IMR-90 (cell line): Measurements from ENCODE around the gene MPC2. TPM values are rescaled to one million over a fixed set of nuclear protein-coding genes. Genes with fewer than 3 reads are reported as not detected.

Experiments
- ATAC-seq: fragments of 200-7000 bp; cut with Tn5 transposase; 2 replicates; pipeline ENCODE4 v1.9.1; 2020; ENCODE audit warnings: low read depth, mild to moderate bottlenecking, moderate library complexity
- BruUV-seq: library from RNA; stranded (reverse); fragments of 400-500 nt; replicated peaks from 2 replicates; lab custom pipeline; 2021; lab: Mats Ljungman, UMichigan
- CTCF ChIA-PET: fragments of 300-600 bp; formaldehyde crosslinking; extraction: SDS; loops from one replicate; lab custom pipeline; 2021; ENCODE audit warnings: antibody characterized with exemption; lab: Yijun Ruan, JAX
- POLR2A ChIA-PET: fragments of 300-600 bp; sonication (Branson Sonifier 250); formaldehyde crosslinking; loops from one replicate; lab custom pipeline; 2022; ENCODE audit warnings: antibody characterized with exemption; ENCODE audit not compliant: unreplicated experiment; lab: Charles Lee
- DNase-seq: peaks from one replicate; pipeline ENCODE4 v3.0.0; 2013
- H2AFZ ChIP-seq: replicated peaks from 2 replicates; pipeline ENCODE3; 2013; ENCODE audit warnings: low read length, mild to moderate bottlenecking; ENCODE audit not compliant: poor library complexity
- H2AK5ac ChIP-seq: 2 replicates; pipeline ENCODE4 v1.6.1; 2013; ENCODE audit warnings: low read depth, low read length, inconsistent platforms
- H2AK9ac ChIP-seq: replicated peaks from 2 replicates; pipeline ENCODE3; 2013; ENCODE audit warnings: mild to moderate bottlenecking, low read depth, low read length, moderate library complexity; ENCODE audit not compliant: poor library complexity
- H2BK120ac ChIP-seq: 2 replicates; pipeline ENCODE4 v1.6.1; 2013; ENCODE audit warnings: low read depth, low read length, inconsistent platforms
- H2BK15ac ChIP-seq: 3 replicates; pipeline ENCODE4 v1.6.1; 2013; ENCODE audit warnings: low read depth, low read length, inconsistent platforms
- H2BK20ac ChIP-seq: 2 replicates; pipeline ENCODE4 v1.6.1; 2013; ENCODE audit warnings: low read depth, mild to moderate bottlenecking, inconsistent platforms, low read length, moderate library complexity
- H2BK5ac ChIP-seq: 2 replicates; pipeline ENCODE4 v1.6.1; 2013; ENCODE audit warnings: mild to moderate bottlenecking, low read depth, low read length, inconsistent platforms; ENCODE audit not compliant: poor library complexity, severe bottlenecking
- H3K14ac ChIP-seq: replicated peaks from 2 replicates; pipeline ENCODE4 v1.6.1; 2013; ENCODE audit warnings: low read depth, low read length, inconsistent platforms
- H3K18ac ChIP-seq: 2 replicates; pipeline ENCODE4 v1.6.1; 2013; ENCODE audit warnings: low read depth, low read length, control low read depth
- H3K23ac ChIP-seq: 2 replicates; pipeline ENCODE4 v1.6.1; 2013; ENCODE audit warnings: low read depth, low read length, inconsistent platforms
- H3K27ac ChIP-seq: 2 replicates; pipeline ENCODE4 v1.5.1; 2013; ENCODE audit warnings: mild to moderate bottlenecking, control low read depth, low read length; ENCODE audit not compliant: insufficient read depth
- H3K27me3 ChIP-seq: 2 replicates; pipeline ENCODE4 v1.6.1; 2013; ENCODE audit warnings: low read length; ENCODE audit not compliant: control insufficient read depth, insufficient read depth
- H3K36me3 ChIP-seq: 2 replicates; pipeline ENCODE4 v1.6.1; 2013; ENCODE audit warnings: low read length, mixed read lengths; ENCODE audit not compliant: control insufficient read depth, insufficient read depth
- H3K4ac ChIP-seq: 2 replicates; pipeline ENCODE4 v1.6.1; 2013; ENCODE audit warnings: low read depth, low read length, inconsistent platforms
- H3K4me1 ChIP-seq: 2 replicates; pipeline ENCODE4 v1.6.1; 2013; ENCODE audit warnings: low read length, mixed read lengths; ENCODE audit not compliant: control insufficient read depth, insufficient read depth
- H3K4me2 ChIP-seq: 2 replicates; pipeline ENCODE4 v1.6.1; 2013; ENCODE audit warnings: low read depth, mild to moderate bottlenecking, control low read depth, low read length, moderate library complexity
- H3K4me3 ChIP-seq: 2 replicates; pipeline ENCODE4 v1.5.1; 2013; ENCODE audit warnings: low read depth, mild to moderate bottlenecking, control low read depth, low read length, moderate library complexity; ENCODE audit not compliant: insufficient read depth
- H3K56ac ChIP-seq: 2 replicates; pipeline ENCODE4 v1.6.1; 2013; ENCODE audit warnings: low read length, inconsistent platforms; ENCODE audit not compliant: insufficient read depth; ENCODE audit errors: extremely low read depth
- H3K79me1 ChIP-seq, 2 experiments: 2 replicates each; pipeline ENCODE4 v1.6.1; 2013; ENCODE audit warnings: low read length in 2 of 2, inconsistent platforms in 1 of 2, low read depth in 1 of 2
- H3K9ac ChIP-seq: 2 replicates; pipeline ENCODE4 v1.6.1; 2013; ENCODE audit warnings: low read depth, low read length, control low read depth
- H3K9me1 ChIP-seq: 2 replicates; pipeline ENCODE4 v1.6.1; 2013; ENCODE audit warnings: low read length, inconsistent platforms; ENCODE audit not compliant: insufficient read depth
- H3K9me3 ChIP-seq: 2 replicates; pipeline ENCODE4 v1.6.1; 2013; ENCODE audit warnings: low read length; ENCODE audit not compliant: control insufficient read depth, insufficient read depth
- H4K20me1 ChIP-seq: 2 replicates; pipeline ENCODE4 v1.6.1; 2013; ENCODE audit warnings: low read length, inconsistent platforms; ENCODE audit not compliant: insufficient read depth
- H4K5ac ChIP-seq: 2 replicates; pipeline ENCODE4 v1.6.1; 2013; ENCODE audit warnings: mild to moderate bottlenecking, low read depth, low read length, control low read depth
- H4K8ac ChIP-seq, 2 experiments: 2 replicates each; pipeline ENCODE4 v1.6.1; 2013; ENCODE audit warnings: low read depth in 2 of 2, low read length in 2 of 2, control low read depth in 1 of 2, inconsistent platforms in 1 of 2
- H4K91ac ChIP-seq: 2 replicates; pipeline ENCODE4 v1.6.1; 2013; ENCODE audit warnings: low read depth, low read length, inconsistent platforms; ENCODE audit not compliant: insufficient read depth
- CHD1 ChIP-seq: IDR thresholded peaks from 2 replicates; pipeline ENCODE4 v1.6.1; 2012; ENCODE audit warnings: low read depth, low read length, improper control_type of control experiment
- CTCF ChIP-seq: conservative IDR thresholded peaks from 2 replicates; pipeline ENCODE4 v1.5.1; 2012; ENCODE audit warnings: mild to moderate bottlenecking, low read depth, low read length, improper control_type of control experiment
- ELK1 ChIP-seq: fragments of 150-350 bp; IDR thresholded peaks from 2 replicates; pipeline ENCODE4 v1.6.1; 2016; ENCODE audit warnings: low read depth, mild to moderate bottlenecking, low read length, moderate library complexity, borderline replicate concordance
- FOS ChIP-seq: fragments of 150-350 bp; IDR thresholded peaks from 2 replicates; pipeline ENCODE4 v1.6.1; 2016; ENCODE audit warnings: low read depth, low read length
- MAFK ChIP-seq: IDR thresholded peaks from 2 replicates; pipeline ENCODE4 v1.6.1; 2012; ENCODE audit warnings: low read depth, low read length, improper control_type of control experiment
- MAZ ChIP-seq: IDR thresholded peaks from 2 replicates; pipeline ENCODE4 v1.6.1; 2012; ENCODE audit warnings: low read depth, mild to moderate bottlenecking, low read length, improper control_type of control experiment, moderate library complexity, borderline replicate concordance
- MXI1 ChIP-seq: IDR thresholded peaks from 2 replicates; pipeline ENCODE4 v1.6.1; 2012; ENCODE audit warnings: low read depth, mild to moderate bottlenecking, low read length, moderate library complexity, borderline replicate concordance
- NFE2L2 ChIP-seq: fragments of 150-350 bp; IDR thresholded peaks from 2 replicates; pipeline ENCODE4 v1.6.1; 2016; ENCODE audit warnings: low read depth, mild to moderate bottlenecking, low read length
- RAD21 ChIP-seq: IDR thresholded peaks from 2 replicates; pipeline ENCODE4 v1.6.1; 2012; ENCODE audit warnings: low read length, improper control_type of control experiment
- RFX5 ChIP-seq: IDR thresholded peaks from 2 replicates; pipeline ENCODE4 v1.8.0; 2012; ENCODE audit warnings: low read depth, mild to moderate bottlenecking, low read length, moderate library complexity
- SMC3 ChIP-seq: fragments of 150-350 bp; IDR thresholded peaks from 2 replicates; pipeline ENCODE4 v1.6.1; 2016; ENCODE audit warnings: low read depth, mild to moderate bottlenecking, antibody characterized with exemption, low read length, moderate library complexity
- WGBS, 2 experiments: methylation state at CpG; one replicate each; pipeline versions ENCODE4 v1.1.5 to v1.1.7; 2013; ENCODE audit warnings: missing lambda C conversion rate in 2 of 2; ENCODE audit not compliant: insufficient read length in 1 of 2; ENCODE audit errors: extremely low coverage in 2 of 2; 5-methylcytosine and 5-hydroxymethylcytosine counted together
- dilution Hi-C: fragments of 300-500 bp; cut with HindIII; formaldehyde crosslinking; loops from one replicate; pipeline ENCODE4 v1.14.3; 2018; ENCODE audit warnings: low sequenced_read_pairs; ENCODE audit not compliant: unreplicated experiment
- in situ Hi-C: fragments of 300-500 bp; cut with MboI; formaldehyde crosslinking; loops from 3 replicates; pipeline ENCODE4 v1.14.3; 2019; ENCODE audit warnings: low sequenced_read_pairs, inconsistent platforms, mixed read lengths
- intact Hi-C: fragments of 100-400 bp; cut with micrococcal nuclease; formaldehyde crosslinking; loops from 2 replicates; pipeline ENCODE4 v1.10.0; 2022
- polyA plus RNA-seq, 3 experiments: library from polyadenylated mRNA; depleted of rRNA; stranded (reverse); fragments of >200 nt; gene quantifications; 2 replicates each; pipeline ENCODE4 v1.2.3, GENCODE V29; 2012; ENCODE audit warnings: low replicate concordance in 1 of 3
- total RNA-seq: library from RNA; depleted of rRNA; stranded (reverse); fragments of >200 nt; gene quantifications from 2 replicates; pipeline ENCODE4 v1.2.3, GENCODE V29; 2012

MPC2 gene
- total and polyA plus RNA-seq, 2 of the 4 experiments (the other 2 are of a cell fraction) = 35.0 to 42.9 TPM

GRCh38 chr1:167915569-167915968 is 21.3 kb downstream of the MPC2 start:
- no peak overlapping the region for H3K23ac ChIP-seq
- H3K27ac ChIP-seq = no peak overlapping the region
- in situ Hi-C loops (no loop called here), intact Hi-C loops (no loop called here), dilution Hi-C loops (no loop called here)
- ChIA-PET POLR2A (no interaction called here), CTCF (no interaction called here)
- H3K4me3 ChIP-seq = no peak overlapping the region
- no peak overlapping the region for H3K4ac ChIP-seq
- H4K8ac ChIP-seq = no peak overlapping the region
- no peak overlapping the region for H2BK120ac ChIP-seq
- H2BK15ac ChIP-seq = no peak overlapping the region
- 0 out of 2 replicates have a peak, but pooled peaks cover 3% of the 10 kb centered on the region for H3K9me1 ChIP-seq
- H4K20me1 ChIP-seq = no peaks in the 10 kb centered on the region
- no peak overlapping the region for H2AK9ac ChIP-seq
- H3K36me3 ChIP-seq = peaks cover 8% of the 10 kb centered on the region
- H4K91ac ChIP-seq = no peak overlapping the region
- H2AK5ac ChIP-seq = no peak overlapping the region
- no peak overlapping the region for H3K9ac ChIP-seq
- H2AFZ ChIP-seq = no peak overlapping the region
- ATAC-seq (no peak), DNase-seq (no peak)
- no peaks in the 10 kb centered on the region for H3K27me3 ChIP-seq
- H3K79me1 ChIP-seq = peaks cover 3% of the 10 kb centered on the region in 2 experiments; a peak in 3 of 4 replicates
- BruUV-seq = no TSS peak
- no peak for TF ChIP-seq SMC3
- no peak for TF ChIP-seq MAZ
- no peak for TF ChIP-seq CTCF
- no peak for TF ChIP-seq CHD1
- no peak for TF ChIP-seq ELK1
- TF ChIP-seq NFE2L2 = no peak
- TF ChIP-seq RAD21 = no peak
- no peak for TF ChIP-seq FOS
- TF ChIP-seq MAFK = no peak
- no peak for TF ChIP-seq RFX5
- no peak for TF ChIP-seq MXI1
- H3K14ac ChIP-seq = no peak overlapping the region
- H3K18ac ChIP-seq = no peak overlapping the region
- no peak overlapping the region for H2BK5ac ChIP-seq
- H4K5ac ChIP-seq = no peak overlapping the region
- H2BK20ac ChIP-seq = no peak overlapping the region
- no peak overlapping the region for H3K4me2 ChIP-seq
- H3K4me1 ChIP-seq = no peaks in the 10 kb centered on the region; the same call in 1 of the 2 replicates
- H3K56ac ChIP-seq = no peak overlapping the region
- 90% methylated on average over 7 of the region's 8 CpGs; no CpG with 5 or more reads in 1 of the 2 experiments for WGBS, 2 experiments
- H3K9me3 ChIP-seq = no peaks in the 10 kb centered on the region
